Natural killer cell (primary cell): Measurements from ENCODE around the gene SUSD1. TPM values are rescaled to one million over a fixed set of nuclear protein-coding genes. Genes with fewer than 3 reads are reported as not detected.
"Not testable (repeated sequence)": the region's sequence is repeated elsewhere in the genome, so short reads cannot be mapped to it uniquely, and the experiment has no call there.

Experiments
- ATAC-seq, 3 donors: fragments of 150-1000 bp in 2 of 3; fragments of 200-7000 bp in 1 of 3; cut with Tn5 transposase; 1 replicate in 1 of 3; 2 replicates in 2 of 3; pipeline ENCODE4 v1.10.0; 2021; ENCODE audit warnings: mild to moderate bottlenecking in 2 of 3, moderate library complexity in 2 of 3
- DNase-seq, 2 donors: peaks; one replicate each; pipeline versions ENCODE4 v3.0.0 to v3.0.0-alpha.2; 2013 to 2021; ENCODE audit warnings: mixed read lengths in 1 of 2
- H3K27ac ChIP-seq: one replicate; pipeline ENCODE4 v1.5.1; 2013; ENCODE audit warnings: mild to moderate bottlenecking, low read length
- H3K27me3 ChIP-seq: one replicate; pipeline ENCODE4 v1.6.1; 2013; ENCODE audit warnings: low read length; ENCODE audit not compliant: control insufficient read depth, insufficient read depth
- H3K36me3 ChIP-seq: one replicate; pipeline ENCODE4 v1.6.1; 2013; ENCODE audit warnings: low read length; ENCODE audit not compliant: control insufficient read depth, insufficient read depth
- H3K4me1 ChIP-seq: one replicate; pipeline ENCODE4 v1.6.1; 2013; ENCODE audit warnings: low read length; ENCODE audit not compliant: control insufficient read depth, insufficient read depth
- H3K4me3 ChIP-seq: one replicate; pipeline ENCODE4 v1.5.1; 2013; ENCODE audit warnings: low read length
- H3K9me3 ChIP-seq: one replicate; pipeline ENCODE4 v1.6.1; 2013; ENCODE audit warnings: low read length; ENCODE audit not compliant: control insufficient read depth, insufficient read depth
- H3K27ac Mint-ChIP-seq, 2 donors: one replicate each; pipeline ENCODE4 v1.8.0; 2022; ENCODE audit warnings: mild to moderate bottlenecking in 2 of 2, mixed read lengths in 2 of 2, moderate library complexity in 1 of 2
- H3K27me3 Mint-ChIP-seq, 2 donors: one replicate each; pipeline ENCODE4 v1.8.0; 2022; ENCODE audit warnings: low read depth in 2 of 2, mixed read lengths in 2 of 2
- H3K36me3 Mint-ChIP-seq: one replicate; pipeline ENCODE4 v1.8.0; 2022; ENCODE audit warnings: mixed read lengths
- H3K4me1 Mint-ChIP-seq, 2 donors: one replicate each; pipeline ENCODE4 v1.8.0; 2022; ENCODE audit warnings: mixed read lengths in 2 of 2
- H3K4me3 Mint-ChIP-seq: one replicate; pipeline ENCODE4 v1.8.0; 2022; ENCODE audit warnings: mild to moderate bottlenecking, moderate library complexity, mixed read lengths
- H3K9me3 Mint-ChIP-seq, 2 donors: one replicate each; pipeline ENCODE4 v1.8.0; 2022; ENCODE audit warnings: mixed read lengths in 2 of 2
- WGBS: methylation state at CpG from one replicate; pipeline ENCODE4 v1.1.7; 2013; ENCODE audit warnings: missing lambda C conversion rate; ENCODE audit not compliant: insufficient coverage; 5-methylcytosine and 5-hydroxymethylcytosine counted together
- intact Hi-C: fragments of 100-400 bp; cut with micrococcal nuclease; formaldehyde crosslinking; loops from one replicate; pipeline ENCODE4 v1.14.2; 2022
- total RNA-seq, 4 donors: library from RNA; stranded (reverse); fragments of 120-200 nt in 1 of 4; gene quantifications; one replicate each; pipeline versions ENCODE4 v1.2.3 to v1.2.4, GENCODE V29; 2013 to 2022
- TF ChIP-seq, protein P1 (sequence below): fragments of 200-600 bp; IDR thresholded peaks from one replicate; pipeline ENCODE4 v1.8.0; 2022; ENCODE audit warnings: antibody characterized with exemption

Gene SUSD1
- total RNA-seq, 3 donors from 2014 or later (not counting 1 experiment from before 2014, with no cell fraction given) = 74.1 to 97.4 (median 86.9) TPM

DNA sequence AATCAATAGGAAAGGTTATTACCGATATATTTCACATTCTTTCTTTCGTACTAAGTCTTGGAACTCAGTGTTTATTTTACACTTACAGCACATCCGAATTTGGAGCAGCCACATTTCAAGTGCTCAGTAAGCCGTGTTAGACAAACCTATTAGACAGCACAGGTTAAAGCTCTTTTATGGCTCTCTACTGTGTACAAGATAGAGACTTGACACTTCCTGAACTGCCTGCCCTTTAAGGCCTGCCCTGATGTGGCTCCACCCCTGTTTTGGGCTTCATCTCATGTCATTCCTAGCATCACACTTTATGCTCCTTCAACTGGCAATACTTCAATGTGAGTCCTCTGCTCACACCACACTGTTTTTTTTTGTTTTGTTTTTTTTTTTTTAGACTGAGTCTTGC, 23.5 kb upstream of the SUSD1 start:
- no peaks in the 10 kb centered on the region for H3K36me3 ChIP-seq
- DNase-seq (no peak), ATAC-seq (no peak)
- H3K27ac Mint-ChIP-seq = no peak overlapping the region
- peaks cover 10 to 11% of the 10 kb centered on the region in 2 donors for H3K4me1 Mint-ChIP-seq
- no peaks in the 10 kb centered on the region for H3K36me3 Mint-ChIP-seq
- intact Hi-C loops = no loop called here
- 97% methylated on average over 4 of the region's 4 CpGs for WGBS
- H3K27me3 Mint-ChIP-seq = no peaks in the 10 kb centered on the region
- no peaks in the 10 kb centered on the region for H3K4me1 ChIP-seq
- H3K27me3 ChIP-seq = no peaks in the 10 kb centered on the region
- H3K9me3 ChIP-seq = no peaks in the 10 kb centered on the region
- H3K4me3 Mint-ChIP-seq = no peak overlapping the region
- H3K27ac ChIP-seq = no peak overlapping the region
- TF ChIP-seq, protein P1, sequence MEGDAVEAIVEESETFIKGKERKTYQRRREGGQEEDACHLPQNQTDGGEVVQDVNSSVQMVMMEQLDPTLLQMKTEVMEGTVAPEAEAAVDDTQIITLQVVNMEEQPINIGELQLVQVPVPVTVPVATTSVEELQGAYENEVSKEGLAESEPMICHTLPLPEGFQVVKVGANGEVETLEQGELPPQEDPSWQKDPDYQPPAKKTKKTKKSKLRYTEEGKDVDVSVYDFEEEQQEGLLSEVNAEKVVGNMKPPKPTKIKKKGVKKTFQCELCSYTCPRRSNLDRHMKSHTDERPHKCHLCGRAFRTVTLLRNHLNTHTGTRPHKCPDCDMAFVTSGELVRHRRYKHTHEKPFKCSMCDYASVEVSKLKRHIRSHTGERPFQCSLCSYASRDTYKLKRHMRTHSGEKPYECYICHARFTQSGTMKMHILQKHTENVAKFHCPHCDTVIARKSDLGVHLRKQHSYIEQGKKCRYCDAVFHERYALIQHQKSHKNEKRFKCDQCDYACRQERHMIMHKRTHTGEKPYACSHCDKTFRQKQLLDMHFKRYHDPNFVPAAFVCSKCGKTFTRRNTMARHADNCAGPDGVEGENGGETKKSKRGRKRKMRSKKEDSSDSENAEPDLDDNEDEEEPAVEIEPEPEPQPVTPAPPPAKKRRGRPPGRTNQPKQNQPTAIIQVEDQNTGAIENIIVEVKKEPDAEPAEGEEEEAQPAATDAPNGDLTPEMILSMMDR = no peak
- H3K9me3 Mint-ChIP-seq = no peaks in the 10 kb centered on the region
- H3K4me3 ChIP-seq = no peak overlapping the region

DNA sequence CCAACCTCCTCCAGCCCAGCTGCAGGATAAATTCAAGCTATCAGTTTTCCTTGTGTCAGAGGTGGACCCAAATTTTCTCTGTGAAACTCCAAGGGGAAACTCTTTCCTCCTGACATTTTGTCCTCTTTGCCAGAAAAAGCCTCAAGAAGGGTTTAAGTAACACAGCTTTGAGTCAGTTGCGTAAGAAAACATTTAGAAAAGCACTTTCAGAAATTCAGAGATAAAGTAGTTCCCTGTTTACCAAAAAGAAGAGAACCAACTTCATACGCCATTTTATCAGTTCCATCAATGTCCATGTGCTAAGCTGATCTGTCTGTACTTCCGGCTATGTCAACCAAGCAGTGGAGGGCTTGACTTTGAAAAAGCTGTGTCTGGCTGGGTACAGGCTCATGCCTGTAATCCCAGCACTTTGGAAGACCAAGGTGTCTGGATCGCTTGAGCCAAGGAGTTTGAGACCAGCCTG, 19.9 kb upstream of the SUSD1 start:
- Mint-ChIP-seq H3K27ac (peak overlapping the region in 1 of 2 donors; percentile 31), H3K27me3 (no peaks in the 10 kb centered on the region), H3K9me3 (no peaks in the 10 kb centered on the region), H3K36me3 (no peaks in the 10 kb centered on the region), H3K4me1 (peaks cover 10 to 11% of the 10 kb centered on the region in 2 donors), H3K4me3 (no peak overlapping the region)
- no peak overlapping the region for H3K27ac ChIP-seq
- DNase-seq (no peak), ATAC-seq (peak in 1 of 3 donors; percentile 58)
- no peaks in the 10 kb centered on the region for H3K36me3 ChIP-seq
- no peaks in the 10 kb centered on the region for H3K27me3 ChIP-seq
- TF ChIP-seq, protein P1 = no peak
- no peaks in the 10 kb centered on the region for H3K4me1 ChIP-seq
- no peaks in the 10 kb centered on the region for H3K9me3 ChIP-seq
- no peak overlapping the region for H3K4me3 ChIP-seq
- WGBS = 93% methylated on average over 4 of the region's 4 CpGs
- intact Hi-C loops = no loop called here

DNA sequence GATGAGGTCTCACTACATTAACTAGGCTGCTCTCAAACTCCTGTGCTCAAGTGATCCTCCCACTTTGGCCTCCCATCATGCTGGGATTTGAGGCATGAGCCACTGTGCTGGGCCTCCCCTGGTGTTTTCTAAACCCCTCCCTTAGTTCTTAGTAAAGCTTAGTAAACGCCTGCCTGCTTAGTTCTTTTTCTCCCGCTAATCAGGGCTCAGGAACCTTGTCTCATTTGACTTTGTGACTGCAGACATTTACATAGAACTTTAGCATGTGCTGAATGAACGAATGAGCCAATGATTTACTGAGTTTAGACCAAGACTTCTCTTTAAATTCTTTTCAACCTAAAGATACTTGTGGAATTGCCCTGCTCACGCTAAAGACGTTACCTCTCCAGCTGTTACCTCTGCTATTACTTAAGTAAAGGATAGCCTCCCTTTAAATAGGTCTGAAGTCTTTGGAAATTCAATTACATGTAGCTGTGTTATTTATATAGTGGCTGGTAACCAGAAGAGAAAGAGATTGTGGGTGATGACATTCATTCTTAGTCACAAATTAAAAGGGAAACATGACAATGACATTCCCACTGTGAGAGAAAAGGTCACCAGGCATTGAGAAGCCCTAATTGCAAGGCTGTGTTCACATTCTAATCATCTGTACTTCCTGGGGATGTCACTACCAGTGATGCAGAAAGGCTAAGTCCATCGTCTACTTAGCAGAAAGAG, 18.6 kb upstream of the SUSD1 start:
- Histone ChIP-seq H3K4me1 (no peaks in the 10 kb centered on the region), H3K36me3 (no peaks in the 10 kb centered on the region), H3K27ac (no peak overlapping the region), H3K4me3 (no peak overlapping the region), H3K27me3 (no peaks in the 10 kb centered on the region), H3K9me3 (no peaks in the 10 kb centered on the region)
- ATAC-seq = no peak
- H3K27me3 Mint-ChIP-seq = no peaks in the 10 kb centered on the region
- no peaks in the 10 kb centered on the region for H3K36me3 Mint-ChIP-seq
- 88% methylated on average over 4 of the region's 6 CpGs for WGBS
- TF ChIP-seq, protein P1 = no peak
- intact Hi-C loops = no loop called here
- no peak overlapping the region for H3K27ac Mint-ChIP-seq
- DNase-seq = no peak
- peaks cover 6 to 17% of the 10 kb centered on the region in 2 donors for H3K4me1 Mint-ChIP-seq
- no peak overlapping the region for H3K4me3 Mint-ChIP-seq
- no peaks in the 10 kb centered on the region for H3K9me3 Mint-ChIP-seq

DNA sequence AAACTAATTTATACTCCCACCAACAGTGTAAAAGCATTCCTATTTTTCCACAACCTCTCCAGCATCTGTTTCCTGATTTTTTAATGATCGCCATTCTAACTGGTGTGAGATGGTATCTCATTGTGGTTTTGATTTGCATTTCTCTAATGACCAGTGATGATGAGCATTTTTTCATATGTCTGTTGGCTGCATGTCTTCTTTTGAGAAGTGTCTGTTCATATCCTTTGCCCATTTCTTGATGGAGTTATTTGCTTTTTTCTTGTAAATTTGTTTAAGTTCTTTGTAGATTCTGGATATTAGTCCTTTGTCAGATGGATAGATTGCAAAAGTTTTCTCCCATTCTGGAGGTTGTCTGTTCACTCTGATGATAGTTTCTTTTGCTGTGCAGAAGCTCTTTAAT, 15.2 kb upstream of the SUSD1 start:
- WGBS = no CpG with 5 or more reads among the region's 1 CpG
- H3K4me3 ChIP-seq, H3K4me1 ChIP-seq, ATAC-seq, intact Hi-C loops, H3K27me3 Mint-ChIP-seq, H3K9me3 Mint-ChIP-seq, H3K27ac Mint-ChIP-seq, H3K9me3 ChIP-seq, H3K27me3 ChIP-seq, H3K36me3 Mint-ChIP-seq, H3K4me1 Mint-ChIP-seq, H3K4me3 Mint-ChIP-seq, H3K36me3 ChIP-seq, DNase-seq, H3K27ac ChIP-seq: not testable (repeated sequence)
